PFSK-1 (cell line): ENCODE data around the gene SLC25A47.

Experiments used
- FOXP2 ChIP-seq: optimal IDR thresholded peaks from 2 replicates; pipeline ENCODE3; 2011; ENCODE audit warnings: borderline replicate concordance, control low read depth, inconsistent platforms; ENCODE audit not compliant: insufficient read depth; ENCODE audit errors: extremely low read length, extremely low read depth
- POLR2AphosphoS5 ChIP-seq: IDR thresholded peaks from 2 replicates; pipeline ENCODE4 v1.6.1; 2012; ENCODE audit warnings: low read depth, mild to moderate bottlenecking, control low read depth, low read length, moderate library complexity
- SIN3A ChIP-seq: IDR thresholded peaks from 2 replicates; pipeline ENCODE4 v1.6.1; 2012; ENCODE audit warnings: mild to moderate bottlenecking, low read length, moderate library complexity, borderline replicate concordance; ENCODE audit not compliant: insufficient read depth
- TAF1 ChIP-seq: IDR thresholded peaks from 2 replicates; pipeline ENCODE4 v1.6.1; 2012; ENCODE audit warnings: low read length, control low read depth, borderline replicate concordance; ENCODE audit not compliant: insufficient read depth
- TF ChIP-seq, protein P1 (sequence below), 2 experiments: IDR thresholded peaks; 2 replicates each; pipeline versions ENCODE4 v1.6.1 to v1.8.0; 2011 to 2012; ENCODE audit warnings: low read depth in 2 of 2, low read length in 2 of 2, control low read depth in 1 of 2, inconsistent platforms in 1 of 2, mild to moderate bottlenecking in 1 of 2, moderate library complexity in 1 of 2; ENCODE audit not compliant: insufficient read depth in 1 of 2

SLC25A47 gene

GRCh38 chr14:100325231-100325632 is 2.1 kb downstream of the SLC25A47 start:
- TF ChIP-seq FOXP2 = no peak
- no peak for TF ChIP-seq SIN3A
- TF ChIP-seq, protein P1, sequence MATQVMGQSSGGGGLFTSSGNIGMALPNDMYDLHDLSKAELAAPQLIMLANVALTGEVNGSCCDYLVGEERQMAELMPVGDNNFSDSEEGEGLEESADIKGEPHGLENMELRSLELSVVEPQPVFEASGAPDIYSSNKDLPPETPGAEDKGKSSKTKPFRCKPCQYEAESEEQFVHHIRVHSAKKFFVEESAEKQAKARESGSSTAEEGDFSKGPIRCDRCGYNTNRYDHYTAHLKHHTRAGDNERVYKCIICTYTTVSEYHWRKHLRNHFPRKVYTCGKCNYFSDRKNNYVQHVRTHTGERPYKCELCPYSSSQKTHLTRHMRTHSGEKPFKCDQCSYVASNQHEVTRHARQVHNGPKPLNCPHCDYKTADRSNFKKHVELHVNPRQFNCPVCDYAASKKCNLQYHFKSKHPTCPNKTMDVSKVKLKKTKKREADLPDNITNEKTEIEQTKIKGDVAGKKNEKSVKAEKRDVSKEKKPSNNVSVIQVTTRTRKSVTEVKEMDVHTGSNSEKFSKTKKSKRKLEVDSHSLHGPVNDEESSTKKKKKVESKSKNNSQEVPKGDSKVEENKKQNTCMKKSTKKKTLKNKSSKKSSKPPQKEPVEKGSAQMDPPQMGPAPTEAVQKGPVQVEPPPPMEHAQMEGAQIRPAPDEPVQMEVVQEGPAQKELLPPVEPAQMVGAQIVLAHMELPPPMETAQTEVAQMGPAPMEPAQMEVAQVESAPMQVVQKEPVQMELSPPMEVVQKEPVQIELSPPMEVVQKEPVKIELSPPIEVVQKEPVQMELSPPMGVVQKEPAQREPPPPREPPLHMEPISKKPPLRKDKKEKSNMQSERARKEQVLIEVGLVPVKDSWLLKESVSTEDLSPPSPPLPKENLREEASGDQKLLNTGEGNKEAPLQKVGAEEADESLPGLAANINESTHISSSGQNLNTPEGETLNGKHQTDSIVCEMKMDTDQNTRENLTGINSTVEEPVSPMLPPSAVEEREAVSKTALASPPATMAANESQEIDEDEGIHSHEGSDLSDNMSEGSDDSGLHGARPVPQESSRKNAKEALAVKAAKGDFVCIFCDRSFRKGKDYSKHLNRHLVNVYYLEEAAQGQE (IDR thresholded peaks at IDR 0.05; ENCODE audit: insufficient read depth in 1 of 2, low read depth in 2 of 2, low read length in 2 of 2) = no peak
- TF ChIP-seq TAF1 = no peak

DNA sequence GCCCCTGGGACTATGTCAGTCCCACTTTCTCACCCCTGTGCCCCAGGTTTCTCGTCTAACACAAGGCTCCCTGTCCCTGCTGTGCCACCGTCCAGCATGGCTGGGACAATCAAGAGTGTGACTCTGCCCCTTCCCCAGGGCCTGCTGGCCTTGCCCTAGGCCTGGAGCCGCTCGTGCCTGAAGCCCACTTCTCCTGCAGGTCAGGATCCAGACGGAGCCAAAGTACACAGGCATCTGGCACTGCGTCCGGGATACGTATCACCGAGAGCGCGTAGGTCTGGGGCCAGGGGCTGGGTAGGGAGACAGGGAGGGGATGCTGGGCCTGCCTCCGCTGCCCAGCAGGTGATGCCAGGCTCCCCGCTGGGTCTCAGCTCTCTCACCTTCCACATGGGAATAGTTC is 2.8 kb downstream of the SLC25A47 start:
- TF ChIP-seq POLR2AphosphoS5 = no peak
- TF ChIP-seq, protein P1 (IDR thresholded peaks at IDR 0.05; ENCODE audit: insufficient read depth in 1 of 2, low read depth in 2 of 2, low read length in 2 of 2) = no peak
- TF ChIP-seq TAF1 = no peak
- no peak for TF ChIP-seq FOXP2
- TF ChIP-seq SIN3A = no peak

GRCh38 chr14:100327128-100327527 is 4.0 kb downstream of the SLC25A47 start:
- TF ChIP-seq, protein P1 (IDR thresholded peaks at IDR 0.05; ENCODE audit: insufficient read depth in 1 of 2, low read depth in 2 of 2, low read length in 2 of 2) = no peak
- TF ChIP-seq SIN3A = no peak
- TF ChIP-seq TAF1 = no peak
- no peak for TF ChIP-seq FOXP2
- TF ChIP-seq POLR2AphosphoS5 = no peak

DNA sequence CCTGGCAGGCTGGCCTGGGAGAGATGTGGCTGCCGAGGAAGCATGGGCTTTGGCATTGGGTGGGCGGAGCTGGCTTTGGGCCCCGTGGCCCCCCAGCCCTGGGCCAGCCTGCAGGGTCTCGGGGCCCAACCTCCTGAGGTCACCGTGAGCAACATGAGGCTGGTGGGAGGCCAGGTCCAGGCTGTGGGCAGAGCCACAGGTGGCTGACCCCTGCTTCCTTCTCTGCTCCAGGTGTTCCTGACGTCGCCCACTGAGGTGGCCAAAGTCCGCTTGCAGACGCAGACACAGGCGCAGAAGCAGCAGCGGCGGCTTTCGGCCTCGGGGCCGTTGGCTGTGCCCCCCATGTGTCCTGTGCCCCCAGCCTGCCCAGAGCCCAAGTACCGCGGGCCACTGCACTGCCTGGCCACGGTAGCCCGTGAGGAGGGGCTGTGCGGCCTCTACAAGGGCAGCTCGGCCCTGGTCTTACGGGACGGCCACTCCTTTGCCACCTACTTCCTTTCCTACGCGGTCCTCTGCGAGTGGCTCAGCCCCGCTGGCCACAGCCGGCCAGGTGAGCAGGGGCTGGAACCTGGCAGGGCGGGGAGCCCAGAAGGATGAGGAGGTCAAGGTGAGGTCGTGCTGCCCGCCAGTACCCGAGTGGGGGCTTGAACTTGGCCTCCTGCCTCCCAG is 5.5 kb downstream of the SLC25A47 start:
- TF ChIP-seq, protein P1 (IDR thresholded peaks at IDR 0.05; ENCODE audit: insufficient read depth in 1 of 2, low read depth in 2 of 2, low read length in 2 of 2) = no peak
- TF ChIP-seq FOXP2 (no peak), POLR2AphosphoS5 (no peak), TAF1 (no peak), SIN3A (no peak)
